Spleen (tissue), 13 donors: ENCODE measurements around the gene MPZ. TPM values are rescaled to one million over a fixed set of nuclear protein-coding genes. Genes with fewer than 3 reads are reported as not detected.

Experiments
- DNase-seq: peaks from one replicate; pipeline ENCODE4 v3.0.0-alpha.2; 2020
- H3K27ac ChIP-seq, 8 donors: fragments of 200-600 bp; sonication (generic) in 7 of 8; 1 replicate in 4 of 8; 2 replicates in 4 of 8; pipeline versions ENCODE4 v1.5.0 to v1.8.0; 2016 to 2021; ENCODE audit warnings: inconsistent platforms in 4 of 8, mild to moderate bottlenecking in 4 of 8, moderate library complexity in 1 of 8
- H3K27me3 ChIP-seq, 7 donors: fragments of 200-600 bp; sonication (generic) in 6 of 7; replicated peaks in 1 of 7; 1 replicate in 4 of 7; 2 replicates in 3 of 7; pipeline versions ENCODE4 v1.5.0 to v1.8.0; 2016 to 2021; ENCODE audit warnings: inconsistent platforms in 3 of 7, mild to moderate bottlenecking in 1 of 7
- H3K36me3 ChIP-seq, 6 donors: fragments of 200-600 bp; sonication (generic) in 5 of 6; 1 replicate in 4 of 6; 2 replicates in 2 of 6; pipeline versions ENCODE4 v1.5.0 to v1.8.0; 2016 to 2021; ENCODE audit warnings: inconsistent platforms in 2 of 6
- H3K4me1 ChIP-seq, 6 donors: fragments of 200-600 bp; sonication (generic) in 5 of 6; 1 replicate in 3 of 6; 2 replicates in 3 of 6; pipeline versions ENCODE4 v1.5.0 to v1.8.0; 2016 to 2021; ENCODE audit warnings: inconsistent platforms in 3 of 6
- H3K4me3 ChIP-seq, 8 donors: fragments of 200-600 bp; sonication (generic) in 7 of 8; 1 replicate in 4 of 8; 2 replicates in 4 of 8; pipeline versions ENCODE4 v1.5.0 to v1.8.0; 2016 to 2021; ENCODE audit warnings: inconsistent platforms in 4 of 8, mild to moderate bottlenecking in 4 of 8, moderate library complexity in 2 of 8
- H3K9me3 ChIP-seq, 8 donors: fragments of 200-600 bp; sonication (generic) in 7 of 8; 1 replicate in 4 of 8; 2 replicates in 4 of 8; pipeline versions ENCODE4 v1.5.0 to v1.8.0; 2016 to 2021; ENCODE audit warnings: inconsistent platforms in 4 of 8
- POLR2A ChIP-seq, 3 donors: fragments of 450-650 bp; IDR thresholded peaks; one replicate each; pipeline ENCODE4 v1.5.1; 2017; ENCODE audit warnings: antibody characterized with exemption in 3 of 3, mild to moderate bottlenecking in 1 of 3
- POLR2AphosphoS5 ChIP-seq, 3 donors: sonication (generic); formaldehyde crosslinking; IDR thresholded peaks; one replicate each; pipeline ENCODE4 v1.5.1; 2017; ENCODE audit warnings: antibody characterized with exemption in 3 of 3
- WGBS, 5 donors: extraction: QIAGEN DNeasy Blood & Tissue Kit in 3 of 5; methylation state at CpG; one replicate each; pipeline versions ENCODE4 v1.1.5 to v1.1.7; 2013 to 2018; 5-methylcytosine and 5-hydroxymethylcytosine counted together
- intact Hi-C: fragments of 100-400 bp; cut with DNase I; formaldehyde crosslinking; loops from one replicate; pipeline ENCODE4 v1.15.0; 2023; ENCODE audit warnings: low total_unique reads
- long read RNA-seq, 2 donors: transcript quantifications; one replicate each; lab custom pipeline, GENCODE V29; 2026
- polyA plus RNA-seq, 3 donors: library from polyadenylated mRNA; stranded (reverse); fragments of 200-250 nt; gene quantifications; one replicate each; pipeline ENCODE4 v1.2.1, GENCODE V29; 2013
- total RNA-seq, 7 donors: library from RNA; depleted of rRNA in 3 of 7; stranded (reverse); fragments of >200 nt in 3 of 7; fragmentation: NEBNext Ultra II Directional in 4 of 7; extraction: Animal tissue kit (Norgen Biotek cat#: 25700) in 4 of 7; gene quantifications; one replicate each; pipeline versions ENCODE4 v1.1.0 to v1.2.1, GENCODE V29; 2016 to 2021
- TF ChIP-seq, protein P1 (sequence below), 11 experiments: fragments of 200-600 bp in 7 of 11; fragments of 450-650 bp in 4 of 11; sonication (generic) in 4 of 11; IDR thresholded peaks in 8 of 11; conservative IDR thresholded peaks in 3 of 11; 1 replicate in 7 of 11; 2 replicates in 4 of 11; pipeline versions ENCODE4 v1.4.0 to v1.8.0; 2016 to 2021; ENCODE audit warnings: antibody characterized with exemption in 11 of 11, inconsistent platforms in 4 of 11, mild to moderate bottlenecking in 1 of 11
- donor health status: healthy with polysubstance abuse.
- donor health status: DM: no; HTN: no; CAD: no; lungs with moderate emphysema.
- donor health status: DM: no; HTN: no; CAD: no.
- donor health status: Bipolar disorder and iron deficiency.
- donor health status: healthy.
- donor health status: DM: no; HTN: no; CAD: no.
- donor health status: DM: yes; HTN: yes; CAD: no.

Gene MPZ
- total RNA-seq: 10 to 100 TPM in 1 of 7 donors, 1 to 10 TPM in 6; 3.9 to 11.9 (median 7.1) TPM
- polyA plus RNA-seq: 1 to 10 TPM; 1.5 to 9.4 (median 2.1) TPM
- long read RNA-seq, donor 1: 0 reads
- long read RNA-seq, donor 2, partial matches to known transcripts: 0 of 1 reads
- long read RNA-seq, donor 2, other reads (novel, unspliced or antisense): 0 of 1 reads

DNA sequence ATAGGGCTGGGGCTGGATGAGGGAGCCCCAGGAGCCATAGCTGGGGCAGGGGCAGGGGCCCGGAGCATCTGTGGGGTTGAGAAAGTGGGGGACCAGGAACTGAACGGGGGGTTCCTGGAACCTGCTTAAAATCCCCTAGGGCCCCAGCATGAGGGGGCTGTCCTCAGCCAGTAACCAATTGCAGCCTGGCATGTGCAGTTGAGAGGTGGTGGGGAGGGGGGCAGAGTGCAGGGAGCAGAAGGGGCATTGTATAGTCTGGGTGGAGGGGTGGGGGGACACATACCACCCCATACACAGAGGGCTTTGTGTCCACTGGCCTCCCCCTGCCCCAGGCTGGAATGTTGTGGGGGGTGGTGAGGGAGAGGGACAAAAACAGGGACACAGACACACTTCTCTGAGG is at the start of gene MPZ:
Gene MPZ (minus strand): TSS at position 101 of the 400 bp plus-strand sequence. CDS start 63 bp downstream, at position 38.
- no peak within 1 kb of the TSS for H3K27ac ChIP-seq
- intact Hi-C loops: loop anchor here (10.0 kb wide), 1 partner anchor 55 kb away; the partner anchor contains the start of gene CFAP126
- H3K4me3 ChIP-seq: no peak within 1 kb of the TSS
- no peaks in the 10 kb centered on the region for H3K27me3 ChIP-seq
- no peak for TF ChIP-seq POLR2AphosphoS5 (IDR thresholded peaks at IDR 0.05)
- no peak for TF ChIP-seq POLR2A (IDR thresholded peaks at IDR 0.05)
- TF ChIP-seq, protein P1, sequence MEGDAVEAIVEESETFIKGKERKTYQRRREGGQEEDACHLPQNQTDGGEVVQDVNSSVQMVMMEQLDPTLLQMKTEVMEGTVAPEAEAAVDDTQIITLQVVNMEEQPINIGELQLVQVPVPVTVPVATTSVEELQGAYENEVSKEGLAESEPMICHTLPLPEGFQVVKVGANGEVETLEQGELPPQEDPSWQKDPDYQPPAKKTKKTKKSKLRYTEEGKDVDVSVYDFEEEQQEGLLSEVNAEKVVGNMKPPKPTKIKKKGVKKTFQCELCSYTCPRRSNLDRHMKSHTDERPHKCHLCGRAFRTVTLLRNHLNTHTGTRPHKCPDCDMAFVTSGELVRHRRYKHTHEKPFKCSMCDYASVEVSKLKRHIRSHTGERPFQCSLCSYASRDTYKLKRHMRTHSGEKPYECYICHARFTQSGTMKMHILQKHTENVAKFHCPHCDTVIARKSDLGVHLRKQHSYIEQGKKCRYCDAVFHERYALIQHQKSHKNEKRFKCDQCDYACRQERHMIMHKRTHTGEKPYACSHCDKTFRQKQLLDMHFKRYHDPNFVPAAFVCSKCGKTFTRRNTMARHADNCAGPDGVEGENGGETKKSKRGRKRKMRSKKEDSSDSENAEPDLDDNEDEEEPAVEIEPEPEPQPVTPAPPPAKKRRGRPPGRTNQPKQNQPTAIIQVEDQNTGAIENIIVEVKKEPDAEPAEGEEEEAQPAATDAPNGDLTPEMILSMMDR (IDR thresholded peaks at IDR 0.05 in 8 of 11, conservative IDR thresholded peaks at IDR 0.05 in 3 of 11): no peak
- no peaks in the 10 kb centered on the region for H3K9me3 ChIP-seq
- peaks cover 6 to 48% (median 36%) of the 10 kb centered on the region in 6 donors for H3K4me1 ChIP-seq
- no peak for DNase-seq
- WGBS, 5 donors: 53 to 77% (median 59%) methylated on average over 2 of the region's 2 CpGs
- H3K36me3 ChIP-seq: no peaks in the 10 kb centered on the region

DNA sequence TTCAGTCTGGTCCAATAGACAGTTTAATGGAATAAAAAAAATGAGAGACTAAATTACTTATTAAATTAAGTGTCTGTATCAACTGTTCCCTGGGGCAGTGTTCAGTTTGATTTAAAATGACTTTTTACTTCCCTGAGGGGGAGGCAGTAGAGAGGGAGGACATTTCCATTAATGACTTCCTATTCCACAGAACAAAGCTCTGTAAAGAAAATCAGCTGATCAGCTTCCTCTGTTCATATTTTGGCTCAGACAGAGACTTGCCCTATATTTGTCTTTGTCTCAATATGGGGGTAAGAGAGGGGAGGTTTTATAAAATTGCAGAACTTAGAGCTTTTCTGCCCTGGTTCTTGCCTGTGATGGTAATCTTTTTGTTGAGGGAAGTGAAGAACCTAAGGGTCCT is 49.5 kb upstream of the MPZ start:
- H3K9me3 ChIP-seq: no peaks in the 10 kb centered on the region
- intact Hi-C loops: no loop called here
- no peak overlapping the region for H3K4me3 ChIP-seq
- H3K36me3 ChIP-seq: peaks cover 0 to 81% (median 12%) of the 10 kb centered on the region in 6 donors
- peaks cover 0 to 26% (median 12%) of the 10 kb centered on the region in 6 donors for H3K4me1 ChIP-seq
- peak overlapping the region in 7 of 8 donors; percentile 52 to 77 (median 64) for H3K27ac ChIP-seq
- TF ChIP-seq POLR2AphosphoS5 (IDR thresholded peaks at IDR 0.05): no peak
- TF ChIP-seq POLR2A (IDR thresholded peaks at IDR 0.05): no peak
- DNase-seq: no peak
- H3K27me3 ChIP-seq: no peaks in the 10 kb centered on the region

- H3K4me3 ChIP-seq: no peak overlapping the region
- H3K4me1 ChIP-seq: peaks cover 0 to 24% (median 13%) of the 10 kb centered on the region in 6 donors
- no peak overlapping the region for H3K27ac ChIP-seq
- intact Hi-C loops: no loop called here
- H3K36me3 ChIP-seq: peaks cover 0 to 66% (median 9%) of the 10 kb centered on the region in 6 donors
- H3K9me3 ChIP-seq: no peaks in the 10 kb centered on the region
- H3K27me3 ChIP-seq: no peaks in the 10 kb centered on the region
- DNase-seq: no peak
- TF ChIP-seq, protein P1 (IDR thresholded peaks at IDR 0.05 in 8 of 11, conservative IDR thresholded peaks at IDR 0.05 in 3 of 11): no peak
- TF ChIP-seq POLR2A (IDR thresholded peaks at IDR 0.05) (no peak), POLR2AphosphoS5 (IDR thresholded peaks at IDR 0.05) (no peak)
- 88 to 96% (median 94%) methylated on average over 8 of the region's 8 CpGs for WGBS, 5 donors
Measured at GRCh38 chr1:161357073-161357472, 47.3 kb upstream of the MPZ start.

DNA sequence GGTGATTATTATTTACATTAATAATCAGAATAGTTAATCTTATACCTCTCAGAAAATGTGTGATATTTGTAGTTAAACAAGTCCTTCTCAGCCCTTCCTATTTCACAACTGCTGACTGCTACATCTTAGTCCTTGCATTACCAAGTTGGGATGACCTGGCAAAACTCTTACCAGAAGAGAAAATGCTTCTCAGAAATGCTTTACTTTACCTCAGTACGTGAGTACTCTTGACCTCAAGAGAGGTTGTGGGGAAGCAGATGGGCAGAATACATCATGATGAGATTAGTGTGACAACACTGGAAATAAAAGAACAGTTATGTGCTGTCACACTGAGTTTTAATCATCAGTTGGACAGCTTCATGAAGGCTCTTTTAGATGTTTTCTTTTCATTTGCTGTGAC is 41.7 kb upstream of the MPZ start:
- Histone ChIP-seq H3K4me3 (no peak overlapping the region), H3K9me3 (no peaks in the 10 kb centered on the region), H3K27me3 (no peaks in the 10 kb centered on the region), H3K27ac (peak overlapping the region; percentile 6 to 84 (median 64)), H3K36me3 (peaks cover 0 to 44% (median 7%) of the 10 kb centered on the region in 6 donors), H3K4me1 (peaks cover 0 to 25% (median 5%) of the 10 kb centered on the region in 6 donors)
- 29 to 55% (median 45%) methylated on average over 1 of the region's 1 CpG for WGBS, 5 donors
- intact Hi-C loops: no loop called here
- DNase-seq: no peak
- TF ChIP-seq POLR2AphosphoS5 (IDR thresholded peaks at IDR 0.05): peak in 1 of 3 donors; percentile 40
- TF ChIP-seq, protein P1 (IDR thresholded peaks at IDR 0.05 in 8 of 11, conservative IDR thresholded peaks at IDR 0.05 in 3 of 11): no peak
